Thoracic aorta (tissue), 2 donors: ENCODE results near the gene LAMA4. TPM values are rescaled to one million over a fixed set of nuclear protein-coding genes. Genes with fewer than 3 reads are reported as not detected.
A peak's percentile ranks its signal among the peaks of the same experiment; 100 is the strongest.

ENCODE experiments used
- ATAC-seq: fragments of 150-250 bp; one replicate; pipeline ENCODE4 v1.8.0; 2017; ENCODE audit warnings: low read depth; ENCODE audit not compliant: insufficient number of reproducible peaks, low FRiP score
- DNase-seq: peaks from one replicate; pipeline ENCODE4 v3.0.0-alpha.2; 2020; ENCODE audit warnings: low spot score
- H3K27ac ChIP-seq, 2 donors: fragments of 200-600 bp; sonication (generic); 1 replicate in 1 of 2; 2 replicates in 1 of 2; pipeline ENCODE4 v1.5.1; 2016; ENCODE audit warnings: mild to moderate bottlenecking in 2 of 2, moderate library complexity in 2 of 2
- H3K27me3 ChIP-seq: fragments of 200-600 bp; sonication (generic); replicated peaks from 2 replicates; pipeline ENCODE4 v1.6.0; 2016; ENCODE audit warnings: mild to moderate bottlenecking; ENCODE audit not compliant: insufficient read depth
- H3K36me3 ChIP-seq: fragments of 200-600 bp; sonication (generic); one replicate; pipeline ENCODE4 v1.5.1; 2016
- H3K4me1 ChIP-seq, 2 donors: fragments of 200-600 bp; sonication (generic); 1 replicate in 1 of 2; 2 replicates in 1 of 2; pipeline versions ENCODE4 v1.5.1 to v1.6.0; 2016; ENCODE audit warnings: low read depth in 2 of 2, mild to moderate bottlenecking in 1 of 2; ENCODE audit not compliant: control insufficient read depth in 1 of 2
- H3K4me3 ChIP-seq: fragments of 200-600 bp; sonication (generic); 2 replicates; pipeline ENCODE4 v1.5.1; 2016; ENCODE audit warnings: mild to moderate bottlenecking
- H3K9me3 ChIP-seq: fragments of 200-600 bp; sonication (generic); 2 replicates; pipeline ENCODE4 v1.5.1; 2016
- CTCF ChIP-seq: fragments of 200-600 bp; sonication (generic); IDR thresholded peaks from one replicate; pipeline ENCODE4 v1.5.1; 2019; ENCODE audit warnings: antibody characterized with exemption
- total RNA-seq, 2 donors: library from RNA; depleted of rRNA; stranded (reverse); fragments of >200 nt; gene quantifications; one replicate each; pipeline versions ENCODE4 v1.1.0 to v1.2.3, GENCODE V29; 2016

LAMA4 gene
- total RNA-seq, 2 donors from 2014 or later = 34.9 to 66.7 TPM

GRCh38 chr6:112232845-112233256 is 21.5 kb downstream of the LAMA4 start:
- TF ChIP-seq CTCF = no peak
- Histone ChIP-seq H3K4me3 (peak overlapping the region; percentile 36), H3K27me3 (no peaks in the 10 kb centered on the region), H3K4me1 (peaks cover 29 to 55% of the 10 kb centered on the region in 2 donors), H3K27ac (peak overlapping the region; percentile 21 to 70), H3K9me3 (no peaks in the 10 kb centered on the region), H3K36me3 (no peaks in the 10 kb centered on the region)
- DNase-seq = no peak
- no peak for ATAC-seq

- Histone ChIP-seq H3K36me3 (no peaks in the 10 kb centered on the region), H3K9me3 (no peaks in the 10 kb centered on the region), H3K4me1 (peaks cover 31 to 47% of the 10 kb centered on the region in 2 donors), H3K27me3 (no peaks in the 10 kb centered on the region), H3K27ac (peak overlapping the region; percentile 21 to 42), H3K4me3 (no peak overlapping the region)
- ATAC-seq = no peak
- no peak for DNase-seq
- TF ChIP-seq CTCF = no peak
Observed at GRCh38 chr6:112231594-112232060, 22.7 kb downstream of the LAMA4 start.

- no peaks in the 10 kb centered on the region for H3K36me3 ChIP-seq
- peaks cover 31 to 45% of the 10 kb centered on the region in 2 donors for H3K4me1 ChIP-seq
- no peak for DNase-seq
- ATAC-seq = no peak
- no peaks in the 10 kb centered on the region for H3K9me3 ChIP-seq
- no peak for TF ChIP-seq CTCF
- H3K27ac ChIP-seq = peak overlapping the region; percentile 21 to 42
- H3K4me3 ChIP-seq = no peak overlapping the region
- H3K27me3 ChIP-seq = no peaks in the 10 kb centered on the region
Observed at GRCh38 chr6:112231164-112231563, 23.2 kb downstream of the LAMA4 start.

GRCh38 chr6:112228480-112229332 is 25.7 kb downstream of the LAMA4 start:
- Histone ChIP-seq H3K27me3 (no peaks in the 10 kb centered on the region), H3K27ac (peak overlapping the region; percentile 42), H3K36me3 (no peaks in the 10 kb centered on the region), H3K9me3 (no peaks in the 10 kb centered on the region), H3K4me3 (no peak overlapping the region), H3K4me1 (peaks cover 24 to 31% of the 10 kb centered on the region in 2 donors)
- ATAC-seq = no peak
- TF ChIP-seq CTCF = no peak
- DNase-seq = no peak

GRCh38 chr6:112227992-112228391 is 26.4 kb downstream of the LAMA4 start:
- H3K4me1 ChIP-seq = peaks cover 20 to 31% of the 10 kb centered on the region in 2 donors

More at GRCh38 chr6:112227992-112228391, 26.4 kb downstream of the LAMA4 start:
- Histone ChIP-seq H3K27me3 (no peaks in the 10 kb centered on the region), H3K36me3 (no peaks in the 10 kb centered on the region), H3K27ac (peak overlapping the region; percentile 42), H3K4me3 (no peak overlapping the region), H3K9me3 (no peaks in the 10 kb centered on the region)
- no peak for TF ChIP-seq CTCF
- no peak for DNase-seq
- ATAC-seq = no peak
